ENCODE data around the gene GPN1. TPM values are rescaled to one million over a fixed set of nuclear protein-coding genes. Genes with fewer than 3 reads are reported as not detected.

The GPN1 gene
- total and polyA plus RNA-seq, 2 experiments from 2014 or later, result 23.7 to 40.3 TPM

DNA sequence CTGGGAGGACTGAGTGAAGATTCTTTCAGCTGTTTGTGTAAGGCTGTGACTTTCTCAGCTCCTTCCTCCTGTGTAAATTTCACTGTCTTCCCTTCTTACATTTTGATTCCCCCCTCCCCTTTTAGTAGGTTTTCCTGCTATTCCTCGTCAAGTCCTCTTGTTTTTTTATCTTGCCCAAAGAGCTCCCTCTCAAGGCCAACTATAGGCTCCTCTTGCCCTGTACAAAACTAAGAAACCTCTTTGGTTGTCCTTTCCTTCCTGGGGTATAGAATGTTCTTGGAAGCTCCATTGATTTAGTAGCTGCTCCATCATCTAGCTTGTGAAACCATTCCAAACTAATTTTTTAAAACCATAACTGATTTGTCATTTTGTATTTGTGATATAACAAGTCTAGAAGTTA, 7.3 kb upstream of the GPN1 start:
- H3K4me2 ChIP-seq, result no peak overlapping the region
- DNase-seq (ENCODE audit: low spot score), result peak; percentile 48
- H3K27me3 ChIP-seq (ENCODE audit: insufficient read depth), result no peaks in the 10 kb centered on the region
- peaks cover 10% of the 10 kb centered on the region; the same call in 2 of the 3 replicates for H3K4me1 Mint-ChIP-seq
- no peak overlapping the region for H3K4me3 ChIP-seq
- no peak overlapping the region for H3K27ac ChIP-seq (ENCODE audit: low read depth)
- ATAC-seq, result peak; percentile 68
- no peaks in the 10 kb centered on the region; the same call in 1 of the 2 replicates for H3F3A ChIP-seq (replicated peaks; ENCODE audit: low read depth)
- peaks cover 4% of the 10 kb centered on the region; the same call in 1 of the 2 replicates for H3K4me1 ChIP-seq (ENCODE audit: insufficient read depth)
- no peak overlapping the region for H3K27ac Mint-ChIP-seq
- H2AFZ ChIP-seq, result no peak overlapping the region
- H3K9me2 ChIP-seq (ENCODE audit: insufficient read depth), result no peaks in the 10 kb centered on the region
- peaks cover 42% of the 10 kb centered on the region for H3K36me3 Mint-ChIP-seq (ENCODE audit: low read depth)
- no peaks in the 10 kb centered on the region; the same call in 2 of the 3 replicates for H3K9me3 Mint-ChIP-seq
- 0 out of 2 replicates have a peak, but pooled peaks cover 9% of the 10 kb centered on the region for H4K20me1 ChIP-seq (replicated peaks; ENCODE audit: insufficient read depth)
- H3K79me2 ChIP-seq (replicated peaks; ENCODE audit: insufficient read depth), result no peaks in the 10 kb centered on the region
- TF ChIP-seq, protein P1, sequence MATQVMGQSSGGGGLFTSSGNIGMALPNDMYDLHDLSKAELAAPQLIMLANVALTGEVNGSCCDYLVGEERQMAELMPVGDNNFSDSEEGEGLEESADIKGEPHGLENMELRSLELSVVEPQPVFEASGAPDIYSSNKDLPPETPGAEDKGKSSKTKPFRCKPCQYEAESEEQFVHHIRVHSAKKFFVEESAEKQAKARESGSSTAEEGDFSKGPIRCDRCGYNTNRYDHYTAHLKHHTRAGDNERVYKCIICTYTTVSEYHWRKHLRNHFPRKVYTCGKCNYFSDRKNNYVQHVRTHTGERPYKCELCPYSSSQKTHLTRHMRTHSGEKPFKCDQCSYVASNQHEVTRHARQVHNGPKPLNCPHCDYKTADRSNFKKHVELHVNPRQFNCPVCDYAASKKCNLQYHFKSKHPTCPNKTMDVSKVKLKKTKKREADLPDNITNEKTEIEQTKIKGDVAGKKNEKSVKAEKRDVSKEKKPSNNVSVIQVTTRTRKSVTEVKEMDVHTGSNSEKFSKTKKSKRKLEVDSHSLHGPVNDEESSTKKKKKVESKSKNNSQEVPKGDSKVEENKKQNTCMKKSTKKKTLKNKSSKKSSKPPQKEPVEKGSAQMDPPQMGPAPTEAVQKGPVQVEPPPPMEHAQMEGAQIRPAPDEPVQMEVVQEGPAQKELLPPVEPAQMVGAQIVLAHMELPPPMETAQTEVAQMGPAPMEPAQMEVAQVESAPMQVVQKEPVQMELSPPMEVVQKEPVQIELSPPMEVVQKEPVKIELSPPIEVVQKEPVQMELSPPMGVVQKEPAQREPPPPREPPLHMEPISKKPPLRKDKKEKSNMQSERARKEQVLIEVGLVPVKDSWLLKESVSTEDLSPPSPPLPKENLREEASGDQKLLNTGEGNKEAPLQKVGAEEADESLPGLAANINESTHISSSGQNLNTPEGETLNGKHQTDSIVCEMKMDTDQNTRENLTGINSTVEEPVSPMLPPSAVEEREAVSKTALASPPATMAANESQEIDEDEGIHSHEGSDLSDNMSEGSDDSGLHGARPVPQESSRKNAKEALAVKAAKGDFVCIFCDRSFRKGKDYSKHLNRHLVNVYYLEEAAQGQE (IDR thresholded peaks at IDR 0.05; ENCODE audit: unreplicated experiment), result no peak
- TF ChIP-seq CREB1 (CRISPR knock-in tag; IDR thresholded peaks at IDR 0.05; ENCODE audit: low read depth), result no peak
- TF ChIP-seq POLR2AphosphoS5 (IDR thresholded peaks at IDR 0.05; ENCODE audit: low read depth), result no peak
- TF ChIP-seq CTCF (conservative IDR thresholded peaks at IDR 0.05; ENCODE audit: low read depth in 2 of 2), result peak; percentile 46 to 49
- TF ChIP-seq JUNB (IDR thresholded peaks at IDR 0.05; ENCODE audit: unreplicated experiment), result no peak
- TF ChIP-seq NANOG (IDR thresholded peaks at IDR 0.05; ENCODE audit: borderline replicate concordance), result no peak
- TF ChIP-seq, protein P2, sequence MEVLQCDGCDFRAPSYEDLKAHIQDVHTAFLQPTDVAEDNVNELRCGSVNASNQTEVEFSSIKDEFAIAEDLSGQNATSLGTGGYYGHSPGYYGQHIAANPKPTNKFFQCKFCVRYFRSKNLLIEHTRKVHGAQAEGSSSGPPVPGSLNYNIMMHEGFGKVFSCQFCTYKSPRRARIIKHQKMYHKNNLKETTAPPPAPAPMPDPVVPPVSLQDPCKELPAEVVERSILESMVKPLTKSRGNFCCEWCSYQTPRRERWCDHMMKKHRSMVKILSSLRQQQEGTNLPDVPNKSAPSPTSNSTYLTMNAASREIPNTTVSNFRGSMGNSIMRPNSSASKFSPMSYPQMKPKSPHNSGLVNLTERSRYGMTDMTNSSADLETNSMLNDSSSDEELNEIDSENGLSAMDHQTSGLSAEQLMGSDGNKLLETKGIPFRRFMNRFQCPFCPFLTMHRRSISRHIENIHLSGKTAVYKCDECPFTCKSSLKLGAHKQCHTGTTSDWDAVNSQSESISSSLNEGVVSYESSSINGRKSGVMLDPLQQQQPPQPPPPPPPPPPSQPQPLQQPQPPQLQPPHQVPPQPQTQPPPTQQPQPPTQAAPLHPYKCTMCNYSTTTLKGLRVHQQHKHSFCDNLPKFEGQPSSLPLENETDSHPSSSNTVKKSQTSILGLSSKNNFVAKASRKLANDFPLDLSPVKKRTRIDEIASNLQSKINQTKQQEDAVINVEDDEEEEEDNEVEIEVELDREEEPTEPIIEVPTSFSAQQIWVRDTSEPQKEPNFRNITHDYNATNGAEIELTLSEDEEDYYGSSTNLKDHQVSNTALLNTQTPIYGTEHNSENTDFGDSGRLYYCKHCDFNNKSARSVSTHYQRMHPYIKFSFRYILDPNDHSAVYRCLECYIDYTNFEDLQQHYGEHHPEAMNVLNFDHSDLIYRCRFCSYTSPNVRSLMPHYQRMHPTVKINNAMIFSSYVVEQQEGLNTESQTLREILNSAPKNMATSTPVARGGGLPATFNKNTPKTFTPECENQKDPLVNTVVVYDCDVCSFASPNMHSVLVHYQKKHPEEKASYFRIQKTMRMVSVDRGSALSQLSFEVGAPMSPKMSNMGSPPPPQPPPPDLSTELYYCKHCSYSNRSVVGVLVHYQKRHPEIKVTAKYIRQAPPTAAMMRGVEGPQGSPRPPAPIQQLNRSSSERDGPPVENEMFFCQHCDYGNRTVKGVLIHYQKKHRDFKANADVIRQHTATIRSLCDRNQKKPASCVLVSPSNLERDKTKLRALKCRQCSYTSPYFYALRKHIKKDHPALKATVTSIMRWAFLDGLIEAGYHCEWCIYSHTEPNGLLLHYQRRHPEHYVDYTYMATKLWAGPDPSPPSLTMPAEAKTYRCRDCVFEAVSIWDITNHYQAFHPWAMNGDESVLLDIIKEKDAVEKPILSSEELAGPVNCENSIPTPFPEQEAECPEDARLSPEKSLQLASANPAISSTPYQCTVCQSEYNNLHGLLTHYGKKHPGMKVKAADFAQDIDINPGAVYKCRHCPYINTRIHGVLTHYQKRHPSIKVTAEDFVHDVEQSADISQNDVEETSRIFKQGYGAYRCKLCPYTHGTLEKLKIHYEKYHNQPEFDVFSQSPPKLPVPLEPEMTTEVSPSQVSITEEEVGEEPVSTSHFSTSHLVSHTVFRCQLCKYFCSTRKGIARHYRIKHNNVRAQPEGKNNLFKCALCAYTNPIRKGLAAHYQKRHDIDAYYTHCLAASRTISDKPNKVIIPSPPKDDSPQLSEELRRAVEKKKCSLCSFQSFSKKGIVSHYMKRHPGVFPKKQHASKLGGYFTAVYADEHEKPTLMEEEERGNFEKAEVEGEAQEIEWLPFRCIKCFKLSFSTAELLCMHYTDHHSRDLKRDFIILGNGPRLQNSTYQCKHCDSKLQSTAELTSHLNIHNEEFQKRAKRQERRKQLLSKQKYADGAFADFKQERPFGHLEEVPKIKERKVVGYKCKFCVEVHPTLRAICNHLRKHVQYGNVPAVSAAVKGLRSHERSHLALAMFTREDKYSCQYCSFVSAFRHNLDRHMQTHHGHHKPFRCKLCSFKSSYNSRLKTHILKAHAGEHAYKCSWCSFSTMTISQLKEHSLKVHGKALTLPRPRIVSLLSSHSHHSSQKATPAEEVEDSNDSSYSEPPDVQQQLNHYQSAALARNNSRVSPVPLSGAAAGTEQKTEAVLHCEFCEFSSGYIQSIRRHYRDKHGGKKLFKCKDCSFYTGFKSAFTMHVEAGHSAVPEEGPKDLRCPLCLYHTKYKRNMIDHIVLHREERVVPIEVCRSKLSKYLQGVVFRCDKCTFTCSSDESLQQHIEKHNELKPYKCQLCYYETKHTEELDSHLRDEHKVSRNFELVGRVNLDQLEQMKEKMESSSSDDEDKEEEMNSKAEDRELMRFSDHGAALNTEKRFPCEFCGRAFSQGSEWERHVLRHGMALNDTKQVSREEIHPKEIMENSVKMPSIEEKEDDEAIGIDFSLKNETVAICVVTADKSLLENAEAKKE (CRISPR knock-in tag; IDR thresholded peaks at IDR 0.05), result no peak
- no peak overlapping the region for H3K4me3 Mint-ChIP-seq
- peaks cover 20% of the 10 kb centered on the region for H3K36me3 ChIP-seq (ENCODE audit: insufficient read depth)
- peaks cover 1% of the 10 kb centered on the region for H3K27me3 Mint-ChIP-seq (ENCODE audit: insufficient read depth, low read depth, poor library complexity)

Data from GM23338 (cell line).